ENCODE results near the gene CLSTN2. TPM values are rescaled to one million over a fixed set of nuclear protein-coding genes. Genes with fewer than 3 reads are reported as not detected.

Gene CLSTN2
- polyA plus RNA-seq, 4 donors, result 0.92 to 2.0 (median 1.5) TPM

GRCh38 chr3:140176526-140176925, 241.5 kb downstream of the CLSTN2 start:
- DNase-seq (ENCODE audit: low read depth in 4 of 4, low spot score in 2 of 4), result no peak

DNA sequence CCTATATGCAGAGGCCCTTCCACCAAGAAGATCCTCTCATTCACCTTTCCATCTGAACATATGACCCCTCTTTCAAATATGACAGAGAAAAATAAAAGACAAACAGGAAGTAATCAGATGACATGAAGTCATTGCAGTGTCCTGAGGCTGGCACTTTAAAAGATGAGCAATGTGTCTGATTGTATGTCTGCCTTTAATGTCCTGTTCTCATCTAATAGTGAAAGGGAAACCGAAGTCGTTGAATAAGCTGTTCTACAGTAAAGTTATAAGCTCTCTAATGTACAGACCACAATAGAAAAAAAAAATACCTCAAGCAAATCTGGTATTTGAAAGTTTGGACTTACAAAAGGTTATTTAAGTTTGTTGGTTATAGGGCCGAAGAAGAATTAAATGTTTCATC, 243.0 kb downstream of the CLSTN2 start:
- DNase-seq (ENCODE audit: low read depth in 4 of 4, low spot score in 2 of 4), result no peak

GRCh38 chr3:140178482-140178881, 243.5 kb downstream of the CLSTN2 start:
- no peak for DNase-seq (ENCODE audit: low read depth in 4 of 4, low spot score in 2 of 4)

DNA sequence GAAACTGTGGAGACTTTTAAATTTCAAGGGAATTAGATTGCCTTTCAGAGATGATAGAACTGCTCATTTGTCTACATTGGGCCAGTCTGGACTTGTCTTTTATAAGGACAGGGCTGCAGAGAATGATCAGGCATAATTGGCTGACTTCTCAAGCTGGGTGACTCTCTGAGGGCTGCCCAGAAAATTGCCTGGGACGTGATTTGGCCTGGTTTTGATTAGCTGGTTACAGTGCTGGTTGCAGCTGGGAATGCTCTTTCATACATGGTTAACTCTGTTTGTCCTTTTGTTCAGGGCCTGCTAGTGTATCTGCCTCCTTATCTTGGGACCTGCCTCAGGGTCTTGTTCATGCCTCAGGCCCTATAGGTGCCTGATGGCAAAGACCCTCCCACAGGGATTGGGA, 245.6 kb downstream of the CLSTN2 start:
- no peak for DNase-seq (ENCODE audit: low read depth in 4 of 4, low spot score in 2 of 4)

DNA sequence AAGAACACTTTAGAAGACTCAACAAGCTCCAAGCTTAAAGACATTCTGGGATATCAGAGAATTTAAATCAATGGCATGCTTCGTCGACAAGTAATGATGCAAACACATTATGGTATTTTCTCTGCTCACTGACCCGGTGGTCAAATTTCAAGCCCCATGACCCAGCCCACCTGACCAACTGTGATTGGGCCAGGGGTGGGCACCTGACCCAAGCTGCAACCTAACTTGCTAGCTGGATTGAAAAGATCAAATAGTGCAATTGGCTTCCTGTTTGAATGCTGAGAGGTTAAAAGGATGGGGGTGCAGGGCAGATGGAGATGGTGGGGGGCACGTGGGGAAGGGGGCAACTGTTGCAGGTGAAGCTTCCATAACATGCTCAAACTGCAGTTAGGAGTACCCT, 250.4 kb downstream of the CLSTN2 start:
- DNase-seq (ENCODE audit: low read depth in 4 of 4, low spot score in 2 of 4), result no peak

DNA sequence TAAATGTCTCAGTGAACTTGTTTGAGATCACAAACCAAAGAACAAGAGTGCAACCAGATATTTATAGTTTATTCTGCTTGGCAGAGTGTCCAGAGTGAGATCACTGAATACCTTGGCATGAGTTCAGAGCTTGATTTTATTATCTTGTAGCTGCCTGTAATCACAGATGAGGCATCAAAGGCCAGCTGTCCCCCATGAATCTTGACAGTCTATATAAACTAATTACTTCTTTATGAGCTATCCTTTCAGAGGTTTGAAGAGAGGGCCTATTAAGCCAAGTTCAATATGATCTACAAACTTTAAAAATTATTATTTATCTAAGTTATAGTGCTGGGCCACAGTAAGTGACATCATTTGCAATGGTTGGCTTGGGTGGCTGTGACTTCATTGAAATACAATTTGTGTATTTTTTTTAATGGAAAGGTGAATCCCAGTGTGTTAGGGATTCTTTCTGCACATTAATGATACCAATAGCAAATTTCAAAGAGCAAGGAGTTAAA, 251.5 kb downstream of the CLSTN2 start:
- peak; percentile 7 to 51 (median 23) for DNase-seq (ENCODE audit: low read depth in 4 of 4, low spot score in 2 of 4)

- DNase-seq (ENCODE audit: low read depth in 4 of 4, low spot score in 2 of 4), result no peak
Observed at GRCh38 chr3:140187028-140187427, 252.0 kb downstream of the CLSTN2 start.

- DNase-seq (ENCODE audit: low read depth in 4 of 4, low spot score in 2 of 4), result no peak
Observed at GRCh38 chr3:140187656-140188221, 252.8 kb downstream of the CLSTN2 start.

- DNase-seq (ENCODE audit: low read depth in 4 of 4, low spot score in 2 of 4), result no peak
Observed at GRCh38 chr3:140188285-140188684, 253.3 kb downstream of the CLSTN2 start.

DNA sequence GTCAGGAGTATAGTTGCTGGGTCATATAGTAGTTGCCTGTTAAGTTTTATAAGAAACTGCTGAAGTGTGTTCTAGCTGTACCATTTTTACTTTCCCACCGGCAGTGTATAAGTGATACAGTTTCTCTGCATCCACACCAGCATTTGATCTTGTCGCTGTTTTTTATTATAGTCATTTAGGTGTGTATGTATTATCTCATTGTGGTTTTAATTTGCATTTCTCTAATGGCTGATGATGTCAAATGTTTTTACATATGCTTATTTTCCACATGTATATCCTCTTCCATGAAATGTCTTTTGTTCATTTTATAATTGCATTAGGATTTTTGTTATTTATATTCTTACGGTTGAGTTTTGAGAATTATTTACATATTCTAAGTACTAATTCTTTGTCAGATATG, 254.3 kb downstream of the CLSTN2 start:
- DNase-seq (ENCODE audit: low read depth in 4 of 4, low spot score in 2 of 4), result no peak

DNA sequence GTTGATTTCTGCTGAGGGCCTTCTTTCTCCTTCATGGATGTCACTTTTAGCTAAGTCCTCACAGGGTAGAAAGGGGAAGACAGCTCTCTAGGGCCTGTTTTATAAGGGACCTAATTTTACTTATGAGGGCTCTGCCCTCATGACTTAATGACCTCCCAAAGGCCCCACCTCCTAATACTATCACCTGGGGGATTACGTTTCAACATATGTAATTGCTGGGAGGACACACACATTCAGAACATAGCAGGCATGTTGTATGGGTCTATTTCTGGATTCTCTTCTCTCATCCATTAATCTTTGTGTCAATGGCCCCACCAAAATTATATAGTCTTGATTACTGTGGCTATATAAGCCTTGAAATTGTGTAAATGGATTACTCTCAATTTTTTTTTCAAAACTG, 255.0 kb downstream of the CLSTN2 start:
- DNase-seq (ENCODE audit: low read depth in 4 of 4, low spot score in 2 of 4), result no peak

DNA sequence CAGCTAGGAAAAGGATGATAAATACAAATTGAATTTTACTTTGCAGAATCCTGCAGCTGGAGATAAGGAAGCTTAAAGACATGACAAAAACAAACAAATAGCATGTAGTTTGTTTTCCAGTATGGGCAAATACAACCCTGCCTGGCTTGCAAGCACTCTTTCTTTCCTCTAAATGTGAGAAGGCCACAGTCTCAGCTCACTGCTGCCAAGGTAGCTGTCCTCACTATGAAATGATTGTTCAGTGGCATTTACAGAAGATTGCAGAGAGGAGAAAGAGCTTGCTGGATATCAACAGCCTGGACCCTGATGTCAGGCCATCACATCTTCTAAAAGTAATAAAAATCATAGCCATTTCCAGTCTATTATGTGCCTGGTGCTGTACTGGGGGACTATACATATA, 262.0 kb downstream of the CLSTN2 start:
- DNase-seq (ENCODE audit: low read depth in 4 of 4, low spot score in 2 of 4), result no peak

GRCh38 chr3:140198242-140198641, 263.3 kb downstream of the CLSTN2 start:
- no peak for DNase-seq (ENCODE audit: low read depth in 4 of 4, low spot score in 2 of 4)

- no peak for DNase-seq (ENCODE audit: low read depth in 4 of 4, low spot score in 2 of 4)
Observed at GRCh38 chr3:140199008-140199407, 264.0 kb downstream of the CLSTN2 start.

GRCh38 chr3:140199743-140200142, 264.8 kb downstream of the CLSTN2 start:
- DNase-seq (ENCODE audit: low read depth in 4 of 4, low spot score in 2 of 4), result no peak

- DNase-seq (ENCODE audit: low read depth in 4 of 4, low spot score in 2 of 4), result no peak
Observed at GRCh38 chr3:140203510-140203909, 268.5 kb downstream of the CLSTN2 start.

GRCh38 chr3:140204271-140204984, 269.4 kb downstream of the CLSTN2 start:
- DNase-seq (ENCODE audit: low read depth in 4 of 4, low spot score in 2 of 4), result no peak

GRCh38 chr3:140205598-140205997, 270.6 kb downstream of the CLSTN2 start:
- DNase-seq (ENCODE audit: low read depth in 4 of 4, low spot score in 2 of 4), result no peak

DNA sequence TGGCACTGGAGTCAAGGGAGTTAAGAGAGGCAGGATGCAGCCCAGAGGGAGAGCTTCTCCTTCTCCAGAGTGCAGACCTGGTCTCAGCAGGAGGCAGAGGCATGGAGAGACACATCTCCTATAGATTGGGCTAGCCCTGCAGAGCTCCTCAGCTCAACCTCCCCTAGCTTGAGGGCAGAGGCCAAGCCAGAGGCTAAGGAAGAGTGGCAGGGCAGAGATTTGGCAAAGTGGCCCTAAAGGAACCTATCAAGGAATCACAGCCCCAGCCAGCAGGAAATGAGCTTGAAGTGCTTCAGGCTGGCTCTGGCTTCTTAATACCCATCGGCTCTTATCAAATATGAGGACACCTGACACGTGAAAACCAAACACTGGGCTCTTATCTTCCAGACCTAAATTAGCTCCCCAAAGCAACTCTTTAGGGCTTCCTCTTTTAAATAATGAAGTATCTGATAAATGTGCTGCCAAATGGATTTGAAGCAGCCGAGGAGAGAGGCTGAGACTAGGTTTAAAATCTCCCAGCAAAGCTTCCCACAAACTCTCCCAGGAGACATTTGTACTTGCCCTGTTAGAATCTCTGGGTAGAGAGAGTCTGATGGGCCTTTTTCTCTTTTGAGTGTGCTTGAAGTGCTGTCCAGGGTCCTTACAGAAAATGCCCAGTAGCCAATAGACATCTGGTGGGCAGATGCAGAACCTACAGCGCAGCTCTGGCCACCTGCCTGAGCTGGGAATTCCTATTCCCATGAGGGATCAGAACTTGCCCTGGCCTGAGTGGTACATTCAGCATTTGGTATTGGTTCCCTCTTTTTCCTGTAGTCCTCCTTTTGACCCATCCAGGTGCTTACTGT, 271.4 kb downstream of the CLSTN2 start:
- peak in 1 of 4 donors; percentile 60 for DNase-seq (ENCODE audit: low read depth in 4 of 4, low spot score in 2 of 4)

DNA sequence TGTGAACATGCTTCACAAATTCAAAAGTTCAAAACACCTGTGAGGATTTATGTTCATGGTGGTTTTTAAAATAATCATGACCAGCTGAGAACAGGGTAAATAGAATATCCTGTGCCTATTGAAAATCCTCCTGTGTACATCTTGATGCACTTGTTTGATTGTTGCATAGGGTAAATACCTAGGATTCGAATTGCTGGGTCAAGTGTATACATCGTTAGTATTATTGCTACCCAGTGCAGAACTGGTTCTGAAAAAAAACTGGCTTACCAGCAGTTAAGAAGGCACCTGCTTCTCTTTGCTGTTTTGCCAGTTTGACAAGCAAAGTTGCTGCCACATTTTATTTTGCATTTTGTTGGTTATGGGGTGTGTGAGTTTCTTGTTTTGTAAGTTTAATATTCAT, 272.6 kb downstream of the CLSTN2 start:
- no peak for DNase-seq (ENCODE audit: low read depth in 4 of 4, low spot score in 2 of 4)

GRCh38 chr3:140216249-140216648, 281.3 kb downstream of the CLSTN2 start:
- DNase-seq (ENCODE audit: low read depth in 4 of 4, low spot score in 2 of 4), result no peak

All from left renal cortex interstitium (tissue), 4 donors.